NK-92 (cell line): ENCODE data around the gene TMIGD3.

Source experiments
- DNase-seq: peaks from one replicate; lab custom pipeline; 2025; ENCODE audit not compliant: unreplicated experiment; lab: John Stamatoyannopoulos, UW

TMIGD3 gene

DNA sequence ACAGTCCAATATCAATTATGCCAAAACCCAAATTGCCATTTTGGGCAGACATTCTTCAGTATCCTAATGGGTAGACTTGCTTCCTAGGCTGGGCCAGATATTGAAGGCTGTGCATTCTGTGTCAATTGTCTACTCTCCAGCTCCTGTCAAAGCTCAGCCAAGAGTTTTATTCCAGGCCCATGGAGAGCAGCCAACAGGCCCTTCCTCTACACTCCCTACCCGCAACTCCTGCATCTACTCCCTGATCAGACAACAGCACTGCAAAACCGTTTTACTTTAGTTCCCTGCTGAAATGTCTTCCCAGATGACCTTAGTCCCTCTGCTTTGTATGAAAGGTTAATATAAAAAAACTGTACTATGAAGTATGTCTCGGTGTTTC lies 6.6 kb upstream of the TMIGD3 start:
- DNase-seq: no peak

GRCh38 chr1:111507411-111508201 lies 4.2 kb upstream of the TMIGD3 start:
- DNase-seq: no peak

GRCh38 chr1:111506561-111506960 lies 3.1 kb upstream of the TMIGD3 start:
- DNase-seq: no peak

DNA sequence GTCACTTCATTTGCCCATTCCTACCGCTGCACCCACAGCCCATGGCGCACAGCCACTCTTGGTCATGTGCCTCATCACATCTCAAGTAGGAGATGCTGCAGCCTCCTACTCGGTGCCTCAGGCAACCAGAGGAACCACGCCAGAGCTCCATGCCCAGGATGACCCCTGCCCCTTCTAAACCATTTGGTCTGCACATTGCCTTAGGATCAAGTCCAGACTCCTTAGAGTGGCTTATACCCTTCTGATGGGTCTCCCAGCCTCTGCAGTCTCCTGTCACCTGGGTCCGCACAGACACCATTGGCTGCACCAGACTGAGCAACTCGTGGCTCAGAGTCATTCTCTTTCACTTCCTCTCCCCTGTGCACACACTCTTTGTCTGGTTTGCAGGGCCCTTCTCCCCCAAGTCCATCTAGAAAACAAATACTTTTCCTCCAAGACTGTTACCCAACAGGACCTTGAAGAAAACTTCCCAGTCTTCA lies 2.2 kb upstream of the TMIGD3 start:
- DNase-seq: no peak

- no peak for DNase-seq
Measured at GRCh38 chr1:111504097-111504496, 664 bp upstream of the TMIGD3 start.

DNA sequence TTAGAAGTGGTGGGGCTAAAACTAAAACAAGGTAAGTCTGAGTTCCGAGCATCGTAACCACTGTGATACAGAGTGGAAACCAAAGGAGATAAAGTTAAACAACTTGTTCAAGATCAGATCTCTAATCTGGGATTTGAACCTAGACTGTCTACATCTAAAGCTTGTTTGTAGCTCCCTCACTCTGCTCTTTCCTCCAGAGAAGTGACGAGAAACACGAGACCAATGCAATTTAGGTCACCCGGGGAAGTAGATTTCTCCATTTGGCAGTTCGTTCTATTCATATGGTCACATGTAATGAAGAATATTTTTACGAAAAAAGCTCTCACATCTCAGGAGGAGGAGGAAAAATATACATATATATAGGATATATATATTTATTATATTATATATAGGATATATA lies 1.8 kb downstream of the TMIGD3 start:
- DNase-seq: no peak

GRCh38 chr1:111499026-111499785 lies 4.2 kb downstream of the TMIGD3 start:
- DNase-seq: no peak

- DNase-seq: no peak
Measured at GRCh38 chr1:111497592-111497991, 5.8 kb downstream of the TMIGD3 start.

DNA sequence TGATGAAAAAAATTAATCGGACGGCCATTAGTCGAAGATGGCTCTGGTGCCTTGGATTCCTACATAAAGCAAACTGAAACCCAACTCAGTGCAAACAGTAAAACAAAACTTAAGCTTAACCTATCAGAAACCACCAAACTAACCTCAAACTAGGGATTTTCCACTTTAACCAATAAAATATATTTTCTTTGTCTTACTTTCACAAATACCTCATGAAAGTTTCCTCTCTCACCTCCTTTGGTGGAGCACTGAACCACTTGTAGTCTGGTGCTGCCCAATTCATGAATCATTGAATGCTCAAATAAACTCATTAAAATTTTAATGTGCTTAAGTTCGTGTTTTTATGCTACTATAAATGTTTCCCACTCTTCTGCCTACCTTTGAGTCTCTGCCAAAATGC lies 7.0 kb downstream of the TMIGD3 start:
- no peak for DNase-seq

DNA sequence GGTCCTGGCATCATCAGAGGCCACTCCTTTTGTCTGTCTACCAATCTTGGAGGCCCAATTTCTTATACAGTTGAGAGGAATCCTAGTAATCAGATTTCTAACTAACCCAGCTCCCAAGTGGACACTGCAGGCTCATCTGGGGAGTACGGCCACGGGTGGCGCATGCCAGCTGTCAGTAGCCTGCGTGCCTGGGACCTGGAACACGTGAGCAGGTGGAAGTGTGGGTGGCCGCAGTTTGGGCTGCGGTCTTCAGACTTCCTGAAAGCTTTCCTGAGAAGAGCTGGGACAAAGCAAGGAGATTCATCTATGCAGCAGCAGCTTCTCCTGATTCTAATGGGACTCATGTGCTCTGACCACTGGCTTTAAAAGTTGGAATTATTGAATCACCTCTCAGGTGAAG lies 12.4 kb downstream of the TMIGD3 start:
- no peak for DNase-seq

- DNase-seq: no peak
Measured at GRCh38 chr1:111490220-111490619, 13.2 kb downstream of the TMIGD3 start.

- no peak for DNase-seq
Measured at GRCh38 chr1:111489604-111490003, 13.8 kb downstream of the TMIGD3 start.

DNA sequence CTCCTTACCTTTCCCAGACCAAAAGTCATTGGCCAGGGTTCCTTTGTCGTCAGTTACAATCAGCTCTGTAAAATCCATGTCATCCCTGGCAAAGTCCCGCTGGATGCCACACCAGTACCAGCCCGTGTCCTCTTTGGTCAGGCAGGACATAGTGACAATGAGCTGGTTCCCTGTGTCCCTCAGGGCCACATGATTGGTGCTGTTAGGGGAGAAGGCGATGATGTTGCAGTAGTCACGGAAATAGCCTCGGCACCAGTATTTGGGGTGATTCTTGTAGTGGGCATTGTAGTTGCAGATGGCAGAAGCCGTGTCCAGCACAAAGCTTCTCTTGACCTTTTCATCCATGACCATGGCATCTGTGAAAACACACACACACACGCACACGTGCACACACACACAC lies 14.8 kb downstream of the TMIGD3 start:
- DNase-seq: no peak

GRCh38 chr1:111487133-111487532 lies 16.3 kb downstream of the TMIGD3 start:
- DNase-seq: no peak

DNA sequence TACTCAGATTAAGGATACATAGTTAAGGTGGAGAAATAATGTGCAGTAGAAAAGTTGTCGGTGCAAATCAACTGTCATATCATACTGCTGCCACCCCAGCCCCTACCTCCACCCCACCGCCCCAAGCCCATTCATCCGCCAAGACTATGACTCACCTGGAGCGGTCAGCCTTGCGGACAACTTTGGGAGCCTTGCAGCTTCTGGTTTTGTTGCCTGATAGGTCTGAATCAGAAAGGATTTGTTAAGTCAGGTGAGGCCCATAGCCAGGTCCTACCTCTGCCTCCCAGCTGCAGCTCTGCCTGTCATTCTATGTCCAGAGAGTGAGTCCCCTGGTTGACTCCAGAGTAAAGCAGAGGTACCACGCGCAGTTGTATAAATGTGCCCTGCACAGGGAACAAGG lies 17.0 kb downstream of the TMIGD3 start:
- DNase-seq: no peak

DNA sequence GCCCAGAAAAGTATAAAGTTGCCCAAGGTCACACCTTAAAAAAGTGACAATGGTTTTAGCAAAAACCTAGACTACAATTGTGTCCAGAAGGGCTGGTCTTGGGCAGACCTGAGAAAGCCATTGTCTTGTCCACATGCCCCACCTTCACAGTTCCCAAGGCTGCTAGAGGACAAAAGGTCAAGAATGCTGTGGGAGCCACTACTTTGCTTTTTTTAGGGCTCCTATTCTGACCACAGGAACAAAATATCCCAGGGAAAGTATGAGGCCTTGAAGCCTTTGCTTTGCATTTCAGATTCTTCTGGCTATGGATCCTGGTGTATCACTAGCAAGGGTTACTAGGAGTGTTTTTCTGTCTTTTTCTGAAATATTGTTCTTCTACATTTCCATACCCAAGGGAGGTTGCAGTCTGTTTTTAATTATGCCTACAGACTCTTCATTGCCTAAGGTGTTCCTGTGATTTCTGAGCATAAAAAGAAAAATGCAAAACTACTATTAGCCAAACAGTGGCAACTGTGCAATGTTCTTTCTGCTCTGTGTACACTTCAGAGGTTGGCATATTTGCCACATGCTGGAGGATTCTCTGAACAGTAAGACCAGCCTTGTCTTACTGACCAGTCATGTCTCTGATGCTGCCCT lies 18.9 kb downstream of the TMIGD3 start:
- DNase-seq: no peak

DNA sequence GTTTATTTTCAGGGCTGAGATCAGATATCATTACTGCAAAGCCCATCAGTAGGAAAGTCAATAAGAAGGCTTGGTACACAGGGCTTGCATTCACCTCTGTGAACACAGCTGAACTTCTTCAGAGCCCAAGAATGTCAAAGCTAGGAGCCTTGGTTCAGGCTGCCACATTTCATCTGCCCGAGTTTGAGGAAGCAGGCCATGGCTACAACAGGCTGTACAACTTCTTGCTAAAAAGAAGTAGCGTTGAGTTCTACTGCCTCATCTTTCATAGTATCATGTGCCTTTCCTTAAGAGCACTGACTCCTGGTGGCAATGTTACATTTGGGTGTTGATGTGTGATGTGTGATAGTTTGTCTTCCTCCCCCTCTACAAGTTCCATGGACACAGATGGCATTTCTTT lies 19.6 kb downstream of the TMIGD3 start:
- no peak for DNase-seq

GRCh38 chr1:111483166-111483565 lies 20.3 kb downstream of the TMIGD3 start:
- DNase-seq: no peak

GRCh38 chr1:111481387-111482221 lies 21.8 kb downstream of the TMIGD3 start:
- DNase-seq: no peak

DNA sequence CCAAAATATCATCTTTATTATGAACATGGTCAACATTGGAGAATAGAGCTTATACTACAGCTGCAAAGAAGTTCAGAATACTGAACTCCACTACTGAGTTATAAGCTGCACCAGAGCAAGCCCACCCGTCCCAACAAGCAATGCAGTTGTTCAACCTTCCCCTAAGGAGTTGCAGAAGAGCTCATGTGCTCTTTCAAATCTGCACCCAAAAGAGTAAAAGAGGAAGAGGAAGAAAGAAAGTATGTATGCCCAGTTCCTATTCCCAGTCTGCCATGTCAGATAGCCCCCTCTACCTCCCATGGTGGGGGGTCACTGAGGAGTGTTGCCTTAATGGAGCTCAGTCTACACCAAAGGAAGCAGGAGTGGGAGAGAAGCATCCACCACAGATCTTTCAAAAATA lies 22.8 kb downstream of the TMIGD3 start:
- DNase-seq: no peak

GRCh38 chr1:111476761-111477309 lies 26.6 kb downstream of the TMIGD3 start:
- no peak for DNase-seq
